Left ventricle myocardium inferior (tissue), 1 donor: ENCODE results near the gene RPL10A. TPM values are rescaled to one million over a fixed set of nuclear protein-coding genes. Genes with fewer than 3 reads are reported as not detected.

ENCODE experiments used
- DNase-seq: peaks from one replicate; pipeline ENCODE4 v3.0.0-alpha.2; 2020
- H3K27ac ChIP-seq: fragments of 200-600 bp; replicated peaks from 2 replicates; pipeline ENCODE4 v1.8.0; 2021
- H3K27me3 ChIP-seq: fragments of 200-600 bp; 2 replicates; pipeline ENCODE4 v1.8.0; 2021; ENCODE audit warnings: low read depth
- H3K36me3 ChIP-seq: fragments of 200-600 bp; 2 replicates; pipeline ENCODE4 v1.8.0; 2021
- H3K4me1 ChIP-seq: fragments of 200-600 bp; 2 replicates; pipeline ENCODE4 v1.8.0; 2021
- H3K4me3 ChIP-seq: fragments of 200-600 bp; 2 replicates; pipeline ENCODE4 v1.8.0; 2021; ENCODE audit warnings: mild to moderate bottlenecking, moderate library complexity
- H3K9me3 ChIP-seq: fragments of 200-600 bp; replicated peaks from 2 replicates; pipeline ENCODE4 v1.8.0; 2021
- intact Hi-C: fragments of 100-400 bp; cut with micrococcal nuclease; formaldehyde crosslinking; loops from one replicate; pipeline ENCODE4 v1.11.0; 2022
- total RNA-seq: library from RNA; stranded (reverse); fragmentation: NEBNext Ultra II Directional; extraction: Animal tissue kit (Norgen Biotek cat#: 25700); gene quantifications from one replicate; pipeline ENCODE4 v1.2.1, GENCODE V29; 2021
- TF ChIP-seq, protein P1 (sequence below): fragments of 200-600 bp; IDR thresholded peaks from 2 replicates; pipeline ENCODE4 v1.8.0; 2021; ENCODE audit warnings: antibody characterized with exemption, mild to moderate bottlenecking, borderline replicate concordance
- donor health status: DM: no; HTN: yes; CAD: no; lungs with severe emphysema.

Gene RPL10A
- total RNA-seq, 1 donor from 2014 or later = 552 TPM

- TF ChIP-seq, protein P1, sequence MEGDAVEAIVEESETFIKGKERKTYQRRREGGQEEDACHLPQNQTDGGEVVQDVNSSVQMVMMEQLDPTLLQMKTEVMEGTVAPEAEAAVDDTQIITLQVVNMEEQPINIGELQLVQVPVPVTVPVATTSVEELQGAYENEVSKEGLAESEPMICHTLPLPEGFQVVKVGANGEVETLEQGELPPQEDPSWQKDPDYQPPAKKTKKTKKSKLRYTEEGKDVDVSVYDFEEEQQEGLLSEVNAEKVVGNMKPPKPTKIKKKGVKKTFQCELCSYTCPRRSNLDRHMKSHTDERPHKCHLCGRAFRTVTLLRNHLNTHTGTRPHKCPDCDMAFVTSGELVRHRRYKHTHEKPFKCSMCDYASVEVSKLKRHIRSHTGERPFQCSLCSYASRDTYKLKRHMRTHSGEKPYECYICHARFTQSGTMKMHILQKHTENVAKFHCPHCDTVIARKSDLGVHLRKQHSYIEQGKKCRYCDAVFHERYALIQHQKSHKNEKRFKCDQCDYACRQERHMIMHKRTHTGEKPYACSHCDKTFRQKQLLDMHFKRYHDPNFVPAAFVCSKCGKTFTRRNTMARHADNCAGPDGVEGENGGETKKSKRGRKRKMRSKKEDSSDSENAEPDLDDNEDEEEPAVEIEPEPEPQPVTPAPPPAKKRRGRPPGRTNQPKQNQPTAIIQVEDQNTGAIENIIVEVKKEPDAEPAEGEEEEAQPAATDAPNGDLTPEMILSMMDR = no peak
- Histone ChIP-seq H3K4me1 (peaks cover 32% of the 10 kb centered on the region), H3K9me3 (no peaks in the 10 kb centered on the region), H3K36me3 (peaks cover 75% of the 10 kb centered on the region), H3K27ac (no peak overlapping the region), H3K4me3 (no peak overlapping the region), H3K27me3 (no peaks in the 10 kb centered on the region)
- DNase-seq = no peak
- intact Hi-C loops = no loop called here
Measured at GRCh38 chr6:35477028-35477427, 8.8 kb downstream of the RPL10A start.

DNA sequence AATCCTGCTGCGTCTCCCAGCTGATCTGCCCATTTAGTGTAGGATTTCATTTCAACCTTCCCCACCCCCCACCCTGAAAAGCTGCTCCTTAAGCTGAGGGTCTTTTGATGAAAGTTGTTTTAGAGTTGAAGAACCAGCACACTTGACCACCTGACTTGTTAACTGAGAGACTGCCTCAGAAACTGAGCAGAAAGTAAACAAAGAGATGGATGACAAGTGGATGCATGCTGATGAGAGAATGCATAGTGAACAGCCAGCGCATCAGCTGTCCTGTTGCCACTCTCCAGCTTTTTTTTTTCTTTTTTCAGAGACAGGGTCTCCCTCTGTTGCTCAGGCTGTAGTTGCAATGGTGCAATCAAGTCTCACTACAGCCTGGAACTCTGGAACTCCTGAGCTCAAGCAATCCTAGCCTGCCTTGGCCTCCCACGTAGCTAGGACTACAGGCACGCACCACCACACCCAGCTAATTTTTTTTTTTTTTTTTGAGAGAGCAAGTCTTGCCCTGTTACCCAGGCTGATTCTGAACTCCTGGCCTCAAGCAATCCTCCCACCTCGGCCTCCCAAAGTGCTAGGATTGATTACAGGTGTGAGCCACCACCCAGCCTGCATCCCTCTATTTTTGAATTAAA lies 9.5 kb downstream of the RPL10A start:
- no peak overlapping the region for H3K27ac ChIP-seq
- peaks cover 76% of the 10 kb centered on the region for H3K36me3 ChIP-seq
- TF ChIP-seq, protein P1 = no peak
- peaks cover 26% of the 10 kb centered on the region for H3K4me1 ChIP-seq
- H3K4me3 ChIP-seq = no peak overlapping the region
- intact Hi-C loops = no loop called here
- DNase-seq = no peak
- H3K27me3 ChIP-seq = no peaks in the 10 kb centered on the region
- H3K9me3 ChIP-seq = no peaks in the 10 kb centered on the region

DNA sequence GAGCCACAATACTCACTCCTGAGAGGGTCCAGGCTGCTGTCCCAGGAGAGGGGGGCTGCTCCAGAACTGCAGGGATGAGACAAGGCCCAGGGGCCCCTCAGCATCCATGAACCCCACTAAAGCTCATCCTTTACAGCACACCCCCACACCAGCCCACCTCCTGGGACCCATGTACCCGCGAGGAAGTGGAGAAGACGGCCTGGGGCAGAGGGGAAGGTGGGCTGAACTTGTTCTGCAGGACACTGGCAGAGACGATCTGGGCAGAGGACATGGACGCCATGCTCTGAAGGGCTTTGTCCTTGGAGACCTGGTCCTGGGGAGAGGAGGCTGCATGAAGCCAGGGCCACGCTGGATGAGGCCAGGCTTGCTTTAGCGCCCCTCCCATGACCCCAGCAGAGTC lies 10.1 kb downstream of the RPL10A start:
- H3K4me3 ChIP-seq = no peak overlapping the region
- no peaks in the 10 kb centered on the region for H3K9me3 ChIP-seq
- TF ChIP-seq, protein P1 = no peak
- intact Hi-C loops = no loop called here
- DNase-seq = no peak
- H3K4me1 ChIP-seq = peaks cover 20% of the 10 kb centered on the region
- no peaks in the 10 kb centered on the region for H3K27me3 ChIP-seq
- peaks cover 72% of the 10 kb centered on the region for H3K36me3 ChIP-seq
- no peak overlapping the region for H3K27ac ChIP-seq

- H3K4me3 ChIP-seq = no peak overlapping the region
- no peaks in the 10 kb centered on the region for H3K27me3 ChIP-seq
- H3K36me3 ChIP-seq = peaks cover 54% of the 10 kb centered on the region
- peaks cover 22% of the 10 kb centered on the region for H3K4me1 ChIP-seq
- no peaks in the 10 kb centered on the region for H3K9me3 ChIP-seq
- H3K27ac ChIP-seq = no peak overlapping the region
- intact Hi-C loops = no loop called here
- TF ChIP-seq, protein P1 = no peak
- no peak for DNase-seq
Measured at GRCh38 chr6:35480176-35480575, 12.0 kb downstream of the RPL10A start.

DNA sequence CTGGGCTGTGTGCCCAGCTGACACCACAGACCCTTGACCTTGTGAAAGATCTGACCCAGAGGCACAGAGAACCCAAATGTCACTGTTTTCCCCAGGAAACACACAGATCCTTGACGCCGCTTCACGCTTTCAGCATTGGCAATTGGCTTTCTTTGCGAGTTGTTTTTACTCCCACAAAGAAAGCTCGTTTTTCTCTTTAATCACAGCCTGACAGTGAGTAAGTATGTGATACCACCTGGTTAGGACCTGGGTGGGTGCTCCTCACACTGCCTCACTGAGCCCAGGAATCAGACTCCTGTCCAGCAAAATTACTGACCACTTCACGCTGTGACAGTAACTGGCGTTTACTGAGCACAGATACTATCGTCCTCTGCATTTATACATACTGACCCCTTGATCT lies 13.0 kb downstream of the RPL10A start:
- H3K27me3 ChIP-seq = no peaks in the 10 kb centered on the region
- H3K27ac ChIP-seq = peak overlapping the region; percentile 3
- intact Hi-C loops = no loop called here
- DNase-seq = no peak
- TF ChIP-seq, protein P1 = no peak
- H3K9me3 ChIP-seq = no peaks in the 10 kb centered on the region
- H3K36me3 ChIP-seq = peaks cover 44% of the 10 kb centered on the region
- peaks cover 32% of the 10 kb centered on the region for H3K4me1 ChIP-seq
- no peak overlapping the region for H3K4me3 ChIP-seq
